Endothelial cell of umbilical vein (primary cell): ENCODE data around the gene EHMT1. TPM values are rescaled to one million over a fixed set of nuclear protein-coding genes. Genes with fewer than 3 reads are reported as not detected.

Experiments used
- BruUV-seq: library from RNA; stranded (reverse); fragments of 400-500 nt; replicated peaks from 2 replicates; lab custom pipeline; 2021; lab: Mats Ljungman, UMichigan
- CTCF ChIA-PET: fragments of 300-600, 350-600 bp; sonication (Branson Sonifier 250); formaldehyde crosslinking; loops from one replicate; lab custom pipeline; 2021; ENCODE audit warnings: antibody characterized with exemption, inconsistent platforms; lab: Charles Lee
- POLR2A ChIA-PET: fragments of 300-600, 350-600 bp; sonication (Branson Sonifier 250); formaldehyde crosslinking; loops from one replicate; lab custom pipeline; 2021; ENCODE audit warnings: antibody characterized with exemption, inconsistent platforms; lab: Charles Lee
- DNase-seq: peaks from one replicate; pipeline ENCODE4 v3.0.0-alpha.2; 2011; ENCODE audit warnings: low read depth, low spot score
- FAIRE-seq: peaks from 2 replicates; lab custom pipeline; 2011; peaks lifted over from hg19 to GRCh38; lab: Jason Lieb, UNC
- H2AFZ ChIP-seq: 2 replicates; pipeline ENCODE4 v1.6.0; 2012; ENCODE audit warnings: low read depth, low read length, control low read depth, inconsistent platforms
- H3K27ac ChIP-seq: 2 replicates; pipeline ENCODE4 v1.5.1; 2011; ENCODE audit warnings: low read depth, mild to moderate bottlenecking, control low read depth, low read length, moderate library complexity; ENCODE audit not compliant: insufficient read depth
- H3K27me3 ChIP-seq, 2 experiments: 2 replicates each; pipeline versions ENCODE4 v1.6.0 to v1.6.1; 2011; ENCODE audit warnings: low read length in 2 of 2, mixed read lengths in 1 of 2; ENCODE audit not compliant: control insufficient read depth in 2 of 2, insufficient read depth in 2 of 2
- H3K36me3 ChIP-seq, 2 experiments: 2 replicates in 1 of 2; 3 replicates in 1 of 2; pipeline ENCODE4 v1.5.1; 2011; ENCODE audit warnings: low read length in 2 of 2, mild to moderate bottlenecking in 1 of 2, moderate library complexity in 1 of 2; ENCODE audit not compliant: control insufficient read depth in 2 of 2, insufficient read depth in 2 of 2; ENCODE audit errors: extremely low read depth in 1 of 2
- H3K4me1 ChIP-seq: 3 replicates; pipeline ENCODE4 v1.5.1; 2011; ENCODE audit warnings: mild to moderate bottlenecking, low read length; ENCODE audit not compliant: control insufficient read depth, insufficient read depth; ENCODE audit errors: extremely low read depth
- H3K4me2 ChIP-seq: 2 replicates; pipeline ENCODE4 v1.6.1; 2011; ENCODE audit warnings: low read length, control low read depth, mixed read lengths; ENCODE audit not compliant: insufficient read depth
- H3K4me3 ChIP-seq, 3 experiments: fragments of 200-600 bp in 1 of 3; sonication (generic), shearing (Covaris generic) in 1 of 3; replicated peaks in 1 of 3; 2 replicates each; pipeline ENCODE4 v1.5.1; 2011 to 2016; ENCODE audit warnings: control low read depth in 3 of 3, low read length in 3 of 3, mild to moderate bottlenecking in 2 of 3, inconsistent platforms in 1 of 3, low read depth in 1 of 3, moderate library complexity in 1 of 3; ENCODE audit not compliant: insufficient read depth in 1 of 3
- H3K79me2 ChIP-seq: 2 replicates; pipeline ENCODE4 v1.6.0; 2012; ENCODE audit warnings: low read length, inconsistent platforms; ENCODE audit not compliant: control insufficient read depth, insufficient read depth
- H3K9ac ChIP-seq: replicated peaks from 2 replicates; pipeline ENCODE3; 2011; ENCODE audit warnings: low read length, control low read depth; ENCODE audit not compliant: insufficient read depth; ENCODE audit errors: extremely low read depth
- H3K9me1 ChIP-seq: replicated peaks from 3 replicates; pipeline ENCODE4 v1.6.0; 2011; ENCODE audit warnings: mild to moderate bottlenecking, low read length; ENCODE audit not compliant: control insufficient read depth, insufficient read depth; ENCODE audit errors: extremely low read depth
- H3K9me3 ChIP-seq: replicated peaks from 2 replicates; pipeline ENCODE4 v1.5.1; 2012; ENCODE audit warnings: low read length, inconsistent platforms; ENCODE audit not compliant: control insufficient read depth, insufficient read depth
- H4K20me1 ChIP-seq: replicated peaks from 2 replicates; pipeline ENCODE3; 2011; ENCODE audit warnings: mild to moderate bottlenecking, low read length; ENCODE audit not compliant: control insufficient read depth, insufficient read depth; ENCODE audit errors: extremely low read depth
- CTCF ChIP-seq, 2 donors: IDR thresholded peaks; 1 replicate in 1 of 2; 2 replicates in 1 of 2; pipeline ENCODE4 v1.5.1; 2011; ENCODE audit warnings: low read length in 2 of 2, mild to moderate bottlenecking in 2 of 2, moderate library complexity in 2 of 2, control low read depth in 1 of 2, inconsistent platforms in 1 of 2, low read depth in 1 of 2; ENCODE audit not compliant: insufficient read depth in 1 of 2; ENCODE audit errors: extremely low read depth in 1 of 2
- EZH2 ChIP-seq: IDR thresholded peaks from 2 replicates; pipeline ENCODE4 v1.6.1; 2012; ENCODE audit warnings: borderline replicate concordance, low read depth, mild to moderate bottlenecking, moderate library complexity, low read length, inconsistent platforms; ENCODE audit not compliant: severe bottlenecking
- FOS ChIP-seq: IDR thresholded peaks from 2 replicates; pipeline ENCODE4 v1.6.1; 2011; ENCODE audit warnings: mild to moderate bottlenecking, low read length, moderate library complexity, borderline replicate concordance; ENCODE audit not compliant: insufficient read depth
- GATA2 ChIP-seq: IDR thresholded peaks from 2 replicates; pipeline ENCODE4 v1.7.0; 2011; ENCODE audit warnings: low read depth, mild to moderate bottlenecking, moderate library complexity, mixed read lengths, low read length; ENCODE audit not compliant: insufficient read length, insufficient read depth
- JUN ChIP-seq: IDR thresholded peaks from 2 replicates; pipeline ENCODE4 v1.6.1; 2011; ENCODE audit warnings: borderline replicate concordance, low read depth; ENCODE audit not compliant: insufficient read length, insufficient read depth
- MAX ChIP-seq: IDR thresholded peaks from 2 replicates; pipeline ENCODE4 v1.6.1; 2011; ENCODE audit not compliant: insufficient read depth, insufficient read length
- MYC ChIP-seq: IDR thresholded peaks from one replicate; pipeline ENCODE4 v1.6.1; 2011; ENCODE audit warnings: mild to moderate bottlenecking, low read depth, low read length
- POLR2A ChIP-seq: IDR thresholded peaks from 2 replicates; pipeline ENCODE4 v1.6.1; 2012; ENCODE audit warnings: low read depth, mild to moderate bottlenecking, control low read depth, low read length
- POLR2AphosphoS5 ChIP-seq: IDR thresholded peaks from 2 replicates; pipeline ENCODE4 v1.6.1; 2012; ENCODE audit warnings: low read depth, mild to moderate bottlenecking, control low read depth, low read length, moderate library complexity; ENCODE audit not compliant: insufficient read depth
- dilution Hi-C: fragments of 300-500 bp; cut with MboI; formaldehyde crosslinking; loops from one replicate; pipeline ENCODE4 v1.15.0; 2019; ENCODE audit warnings: low sequenced_read_pairs; ENCODE audit not compliant: extremely low pct_ligation_motif_present
- intact Hi-C: fragments of 100-400 bp; cut with micrococcal nuclease; formaldehyde crosslinking; loops from one replicate; pipeline ENCODE4 v1.10.0; 2022
- polyA plus RNA-seq, 4 experiments: library from polyadenylated mRNA; depleted of rRNA in 3 of 4; stranded (reverse) in 3 of 4; unstranded in 1 of 4; fragments of >200 nt; gene quantifications; 2 replicates each; pipeline versions ENCODE4 v1.2.1 to v1.2.3, GENCODE V29; 2011 to 2012; ENCODE audit warnings: missing spikeins in 1 of 4
- total RNA-seq: library from RNA; stranded (reverse); gene quantifications from 2 replicates; pipeline ENCODE4 v1.2.3, GENCODE V29; 2021

Gene EHMT1
- total and polyA plus RNA-seq, 2 donors (not counting 3 experiments of a cell fraction or from before 2014, with no cell fraction given) = 48.2 to 104 TPM

DNA sequence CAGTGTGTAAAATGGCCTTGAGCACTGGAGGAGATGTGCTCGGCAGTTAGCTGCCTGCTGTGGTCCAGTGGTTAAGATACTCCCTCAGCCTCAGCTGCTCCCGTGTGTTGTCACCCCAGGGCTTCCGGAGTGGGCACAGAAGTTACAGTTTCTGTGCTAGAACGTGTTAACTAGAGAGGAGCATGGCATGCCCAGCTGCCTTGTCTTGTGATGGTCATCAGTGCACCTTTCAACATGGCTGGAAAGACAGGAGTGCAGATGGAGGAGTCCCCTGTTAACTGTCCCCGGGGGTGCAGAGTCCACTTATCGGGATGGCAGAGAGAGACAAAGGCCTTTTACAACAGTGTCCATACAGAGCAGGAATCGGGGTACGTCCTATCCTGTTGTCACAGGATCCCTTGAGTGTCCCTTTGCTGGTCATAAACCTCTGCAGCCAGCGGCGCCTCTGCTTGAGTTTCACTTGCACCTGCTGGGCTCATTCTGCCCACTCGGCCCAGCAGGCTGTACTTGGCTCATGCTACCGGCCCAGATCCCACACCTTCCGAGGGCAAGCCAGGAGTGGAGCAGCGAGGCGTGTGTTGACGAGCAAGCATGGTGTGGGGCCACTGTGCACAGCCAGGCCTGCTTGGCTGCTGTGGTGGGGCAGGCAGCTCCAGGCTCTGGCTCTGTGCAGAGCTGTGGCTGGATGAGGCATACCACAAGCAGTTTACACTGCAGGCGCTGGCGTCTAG lies 112.6 kb downstream of the EHMT1 start:
- Histone ChIP-seq H3K27me3 (no peaks in the 10 kb centered on the region), H3K9me1 (no peaks in the 10 kb centered on the region), H3K4me1 (no peaks in the 10 kb centered on the region), H4K20me1 (no peaks in the 10 kb centered on the region), H3K36me3 (peaks cover 0 to 25% of the 10 kb centered on the region in 2 experiments), H3K9ac (no peak overlapping the region), H3K79me2 (peaks cover 15% of the 10 kb centered on the region), H3K27ac (no peak overlapping the region), H3K4me2 (no peak overlapping the region), H2AFZ (no peak overlapping the region), H3K4me3 (no peak overlapping the region), H3K9me3 (no peaks in the 10 kb centered on the region)
- BruUV-seq = no TSS peak
- POLR2A ChIA-PET = no interaction called here
- CTCF ChIA-PET = no interaction called here
- no peak for FAIRE-seq
- TF ChIP-seq JUN = no peak
- TF ChIP-seq POLR2A = no peak
- no peak for TF ChIP-seq FOS
- no peak for TF ChIP-seq GATA2
- TF ChIP-seq EZH2 = no peak
- no peak for TF ChIP-seq CTCF (IDR thresholded peaks at IDR 0.05; ENCODE audit: extremely low read depth in 1 of 2, insufficient read depth in 1 of 2, low read depth in 1 of 2, low read length in 2 of 2)
- TF ChIP-seq MYC = no peak
- TF ChIP-seq MAX = no peak
- TF ChIP-seq POLR2AphosphoS5 = no peak
- dilution Hi-C loops = no loop called here
- intact Hi-C loops = no loop called here
- no peak for DNase-seq
